ENCODE measurements around the gene PLOD3.

Gene PLOD3

DNA sequence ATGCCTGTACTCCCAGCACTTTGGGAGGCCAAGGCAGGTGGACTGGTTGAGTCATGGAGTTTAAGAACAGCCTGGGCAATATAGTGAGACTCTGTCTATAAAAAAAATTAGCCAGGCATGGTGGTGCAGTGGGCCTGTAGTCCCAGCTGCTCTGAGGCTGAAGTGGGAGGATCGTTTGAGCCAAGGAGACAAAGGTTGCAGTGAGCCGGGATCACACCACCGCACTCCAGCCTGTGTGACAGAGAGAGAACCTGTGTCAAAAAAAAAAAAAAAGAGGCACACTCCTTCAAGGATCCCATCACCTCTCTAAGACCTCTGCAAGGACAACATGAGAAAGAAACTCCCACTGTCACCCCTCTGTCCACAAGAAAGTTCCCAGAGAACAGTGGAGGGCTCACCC, 41.7 kb downstream of the PLOD3 start:
- no peak for TF ChIP-seq EP300 (IDR thresholded peaks at IDR 0.05; ENCODE audit: borderline replicate concordance)
- TF ChIP-seq TAF1 (IDR thresholded peaks at IDR 0.05; ENCODE audit: low read depth) = no peak
- TF ChIP-seq RAD21 (IDR thresholded peaks at IDR 0.05; ENCODE audit: low read depth) = no peak
- TF ChIP-seq MAX (IDR thresholded peaks at IDR 0.05) = no peak
- no peak for TF ChIP-seq TEAD4 (IDR thresholded peaks at IDR 0.05)
- TF ChIP-seq, protein P1, sequence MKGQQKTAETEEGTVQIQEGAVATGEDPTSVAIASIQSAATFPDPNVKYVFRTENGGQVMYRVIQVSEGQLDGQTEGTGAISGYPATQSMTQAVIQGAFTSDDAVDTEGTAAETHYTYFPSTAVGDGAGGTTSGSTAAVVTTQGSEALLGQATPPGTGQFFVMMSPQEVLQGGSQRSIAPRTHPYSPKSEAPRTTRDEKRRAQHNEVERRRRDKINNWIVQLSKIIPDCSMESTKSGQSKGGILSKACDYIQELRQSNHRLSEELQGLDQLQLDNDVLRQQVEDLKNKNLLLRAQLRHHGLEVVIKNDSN (IDR thresholded peaks at IDR 0.05) = no peak
- no peak for TF ChIP-seq FOXM1 (IDR thresholded peaks at IDR 0.05; ENCODE audit: borderline replicate concordance, low read depth)
- no peak for TF ChIP-seq YY1 (IDR thresholded peaks at IDR 0.05; ENCODE audit: low read depth)
- TF ChIP-seq ZBTB7A (IDR thresholded peaks at IDR 0.05; ENCODE audit: low read depth) = no peak
- TF ChIP-seq NFIC (IDR thresholded peaks at IDR 0.05) = no peak
- TF ChIP-seq EGR1 (IDR thresholded peaks at IDR 0.05) = no peak
- no peak for TF ChIP-seq TCF12 (IDR thresholded peaks at IDR 0.05; ENCODE audit: low read depth)

GRCh38 chr7:101174322-101174854, 43.0 kb downstream of the PLOD3 start:
- TF ChIP-seq MAX (IDR thresholded peaks at IDR 0.05) = no peak
- no peak for TF ChIP-seq CREB1 (IDR thresholded peaks at IDR 0.05; ENCODE audit: low read depth)
- no peak for TF ChIP-seq FOXM1 (IDR thresholded peaks at IDR 0.05; ENCODE audit: borderline replicate concordance, low read depth)
- no peak for TF ChIP-seq ZBTB7A (IDR thresholded peaks at IDR 0.05; ENCODE audit: low read depth)
- TF ChIP-seq REST (IDR thresholded peaks at IDR 0.05; ENCODE audit: low read depth) = no peak
- TF ChIP-seq CEBPB (IDR thresholded peaks at IDR 0.05) = no peak
- no peak for TF ChIP-seq EGR1 (IDR thresholded peaks at IDR 0.05)
- TF ChIP-seq EP300 (IDR thresholded peaks at IDR 0.05; ENCODE audit: borderline replicate concordance) = no peak
- no peak for TF ChIP-seq TAF1 (IDR thresholded peaks at IDR 0.05; ENCODE audit: low read depth)

DNA sequence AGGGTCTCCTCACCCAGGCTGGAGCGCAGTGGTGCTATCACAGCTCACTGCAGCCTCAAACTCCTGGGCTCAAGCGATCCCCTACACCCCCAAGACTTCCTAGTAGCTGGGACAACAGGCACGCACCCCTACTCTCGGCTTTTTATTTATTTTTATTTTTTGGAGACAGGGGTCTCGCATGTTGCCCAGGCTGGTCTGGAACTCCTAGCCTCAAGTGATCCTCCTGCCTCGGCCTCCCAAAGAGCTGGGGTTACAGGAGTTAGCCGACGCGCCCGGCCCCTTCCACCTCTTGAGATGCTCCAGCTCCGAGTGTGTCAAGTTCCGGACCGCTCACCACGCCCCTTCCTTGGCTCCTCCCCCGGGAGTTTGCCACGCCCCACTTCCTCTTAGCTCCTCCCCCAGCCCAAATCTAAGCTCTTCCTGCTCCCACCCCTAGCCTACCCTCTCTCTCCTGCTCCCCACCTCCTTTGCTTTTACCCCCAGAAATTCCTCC, 43.6 kb downstream of the PLOD3 start:
- no peak for TF ChIP-seq RAD21 (IDR thresholded peaks at IDR 0.05; ENCODE audit: low read depth)
- TF ChIP-seq YY1 (IDR thresholded peaks at IDR 0.05; ENCODE audit: low read depth) = no peak
- TF ChIP-seq TCF12 (IDR thresholded peaks at IDR 0.05; ENCODE audit: low read depth) = no peak
- no peak for TF ChIP-seq ZBTB7A (IDR thresholded peaks at IDR 0.05; ENCODE audit: low read depth)
- TF ChIP-seq CREB1 (IDR thresholded peaks at IDR 0.05; ENCODE audit: low read depth) = no peak
- TF ChIP-seq CEBPB (IDR thresholded peaks at IDR 0.05) = no peak
- no peak for TF ChIP-seq TEAD4 (IDR thresholded peaks at IDR 0.05)
- TF ChIP-seq EP300 (IDR thresholded peaks at IDR 0.05; ENCODE audit: borderline replicate concordance) = no peak
- TF ChIP-seq, protein P1 (IDR thresholded peaks at IDR 0.05) = no peak
- no peak for TF ChIP-seq EGR1 (IDR thresholded peaks at IDR 0.05)
- no peak for TF ChIP-seq REST (IDR thresholded peaks at IDR 0.05; ENCODE audit: low read depth)
- TF ChIP-seq TAF1 (IDR thresholded peaks at IDR 0.05; ENCODE audit: low read depth) = no peak
- TF ChIP-seq MAX (IDR thresholded peaks at IDR 0.05) = no peak
- no peak for TF ChIP-seq NFIC (IDR thresholded peaks at IDR 0.05)
- no peak for TF ChIP-seq FOXM1 (IDR thresholded peaks at IDR 0.05; ENCODE audit: borderline replicate concordance, low read depth)

GRCh38 chr7:101172854-101173751, 44.3 kb downstream of the PLOD3 start:
- peak; percentile 84 for TF ChIP-seq MAX (IDR thresholded peaks at IDR 0.05)
- TF ChIP-seq TEAD4 (IDR thresholded peaks at IDR 0.05) = no peak
- TF ChIP-seq, protein P1 (IDR thresholded peaks at IDR 0.05) = peak; percentile 19; the same call in 1 of the 2 replicates
- TF ChIP-seq EGR1 (IDR thresholded peaks at IDR 0.05) = no peak
- peak; percentile 81 for TF ChIP-seq ZBTB7A (IDR thresholded peaks at IDR 0.05; ENCODE audit: low read depth)
- no peak for TF ChIP-seq TAF1 (IDR thresholded peaks at IDR 0.05; ENCODE audit: low read depth)
- peak; percentile 95 for TF ChIP-seq NFIC (IDR thresholded peaks at IDR 0.05)
- no peak for TF ChIP-seq FOXM1 (IDR thresholded peaks at IDR 0.05; ENCODE audit: borderline replicate concordance, low read depth)
- TF ChIP-seq CREB1 (IDR thresholded peaks at IDR 0.05; ENCODE audit: low read depth) = no peak
- 0 out of 2 replicates have a peak, but pooled peaks have one; percentile 42 for TF ChIP-seq TCF12 (IDR thresholded peaks at IDR 0.05; ENCODE audit: low read depth)
- TF ChIP-seq RAD21 (IDR thresholded peaks at IDR 0.05; ENCODE audit: low read depth) = no peak
- no peak for TF ChIP-seq EP300 (IDR thresholded peaks at IDR 0.05; ENCODE audit: borderline replicate concordance)
